Esophagus muscularis mucosa (tissue), 3 donors: ENCODE data around the gene LCP2.

Source experiments
- POLR2A ChIP-seq: fragments of 450-650 bp; IDR thresholded peaks from one replicate; pipeline ENCODE4 v1.6.1; 2017; ENCODE audit warnings: antibody characterized with exemption, moderate library complexity, mild to moderate bottlenecking, low read depth
- POLR2AphosphoS5 ChIP-seq, 2 donors: sonication (generic); formaldehyde crosslinking; IDR thresholded peaks; one replicate each; pipeline ENCODE4 v1.6.1; 2017; ENCODE audit warnings: antibody characterized with exemption in 2 of 2
- TF ChIP-seq, protein P1 (sequence below), 3 experiments: fragments of 200-600 bp in 2 of 3; fragments of 450-650 bp in 1 of 3; sonication (generic) in 2 of 3; IDR thresholded peaks; one replicate each; pipeline ENCODE4 v1.5.1; 2017 to 2019; ENCODE audit warnings: antibody characterized with exemption in 3 of 3, mild to moderate bottlenecking in 2 of 3, moderate library complexity in 1 of 3

DNA sequence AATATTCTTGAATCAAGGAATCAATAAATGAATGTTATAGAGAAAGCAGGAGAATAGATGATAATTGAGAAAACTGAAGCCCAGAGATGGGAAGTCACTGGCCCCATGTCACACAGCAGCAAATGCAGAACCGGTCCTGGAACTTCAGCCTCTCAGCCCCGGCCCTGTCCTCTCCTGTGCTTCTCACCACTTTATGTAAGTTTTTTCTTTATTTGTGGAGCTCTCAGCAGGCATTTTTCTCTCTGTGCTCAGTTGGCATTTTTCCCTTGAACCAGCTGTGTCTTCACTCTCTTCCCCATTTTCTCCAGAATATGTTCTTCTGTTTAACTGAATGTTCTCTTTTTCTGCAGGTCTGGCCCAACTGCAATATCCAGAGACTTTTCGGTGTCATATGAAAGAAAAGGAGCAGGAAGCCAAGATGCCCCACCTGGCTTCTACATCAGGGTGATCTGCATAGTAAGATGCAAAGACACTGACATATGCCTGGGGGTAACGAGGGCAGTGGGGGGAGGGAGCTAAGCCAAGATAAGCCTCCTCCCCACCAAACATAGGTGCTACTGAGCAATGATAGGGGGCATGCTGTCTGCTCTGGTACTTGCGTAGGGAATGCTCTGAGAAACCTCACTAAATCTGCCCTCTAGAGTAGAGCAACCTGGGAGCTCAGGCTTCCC is 12.8 kb upstream of the LCP2 start:
- TF ChIP-seq POLR2AphosphoS5 (IDR thresholded peaks at IDR 0.05) (no peak), POLR2A (no peak)
- TF ChIP-seq, protein P1, sequence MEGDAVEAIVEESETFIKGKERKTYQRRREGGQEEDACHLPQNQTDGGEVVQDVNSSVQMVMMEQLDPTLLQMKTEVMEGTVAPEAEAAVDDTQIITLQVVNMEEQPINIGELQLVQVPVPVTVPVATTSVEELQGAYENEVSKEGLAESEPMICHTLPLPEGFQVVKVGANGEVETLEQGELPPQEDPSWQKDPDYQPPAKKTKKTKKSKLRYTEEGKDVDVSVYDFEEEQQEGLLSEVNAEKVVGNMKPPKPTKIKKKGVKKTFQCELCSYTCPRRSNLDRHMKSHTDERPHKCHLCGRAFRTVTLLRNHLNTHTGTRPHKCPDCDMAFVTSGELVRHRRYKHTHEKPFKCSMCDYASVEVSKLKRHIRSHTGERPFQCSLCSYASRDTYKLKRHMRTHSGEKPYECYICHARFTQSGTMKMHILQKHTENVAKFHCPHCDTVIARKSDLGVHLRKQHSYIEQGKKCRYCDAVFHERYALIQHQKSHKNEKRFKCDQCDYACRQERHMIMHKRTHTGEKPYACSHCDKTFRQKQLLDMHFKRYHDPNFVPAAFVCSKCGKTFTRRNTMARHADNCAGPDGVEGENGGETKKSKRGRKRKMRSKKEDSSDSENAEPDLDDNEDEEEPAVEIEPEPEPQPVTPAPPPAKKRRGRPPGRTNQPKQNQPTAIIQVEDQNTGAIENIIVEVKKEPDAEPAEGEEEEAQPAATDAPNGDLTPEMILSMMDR (IDR thresholded peaks at IDR 0.05), result no peak
